Activated T-helper 1 cell treated with Interleukin-2 at 50 U/mL for 16 hours (primary cell): ENCODE results near the gene TAS1R3.
"Not testable (repeated sequence)": the region's sequence is repeated elsewhere in the genome, so short reads cannot be mapped to it uniquely, and the experiment has no call there.

Source experiments
- DNase-seq: peaks from one replicate; pipeline ENCODE4 v3.0.0-alpha.2; 2020; ENCODE audit warnings: low read depth

TAS1R3 gene

GRCh38 chr1:1309251-1310108 is 21.6 kb upstream of the TAS1R3 start:
- no peak for DNase-seq

DNA sequence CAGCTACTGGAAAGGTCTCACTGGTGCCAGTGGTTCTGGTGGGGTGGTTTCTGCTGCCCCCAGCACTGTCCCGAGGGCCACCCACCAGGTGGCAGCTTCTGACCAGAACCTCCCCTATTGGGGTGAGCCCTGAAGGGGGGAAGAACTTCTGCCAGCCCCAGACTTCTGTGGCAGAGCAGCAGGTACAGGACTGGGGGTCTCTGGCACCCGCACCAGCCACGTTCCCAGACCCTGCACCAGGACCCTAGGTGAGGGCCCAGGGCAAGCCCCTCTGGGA is 21.0 kb upstream of the TAS1R3 start:
- no peak for DNase-seq

DNA sequence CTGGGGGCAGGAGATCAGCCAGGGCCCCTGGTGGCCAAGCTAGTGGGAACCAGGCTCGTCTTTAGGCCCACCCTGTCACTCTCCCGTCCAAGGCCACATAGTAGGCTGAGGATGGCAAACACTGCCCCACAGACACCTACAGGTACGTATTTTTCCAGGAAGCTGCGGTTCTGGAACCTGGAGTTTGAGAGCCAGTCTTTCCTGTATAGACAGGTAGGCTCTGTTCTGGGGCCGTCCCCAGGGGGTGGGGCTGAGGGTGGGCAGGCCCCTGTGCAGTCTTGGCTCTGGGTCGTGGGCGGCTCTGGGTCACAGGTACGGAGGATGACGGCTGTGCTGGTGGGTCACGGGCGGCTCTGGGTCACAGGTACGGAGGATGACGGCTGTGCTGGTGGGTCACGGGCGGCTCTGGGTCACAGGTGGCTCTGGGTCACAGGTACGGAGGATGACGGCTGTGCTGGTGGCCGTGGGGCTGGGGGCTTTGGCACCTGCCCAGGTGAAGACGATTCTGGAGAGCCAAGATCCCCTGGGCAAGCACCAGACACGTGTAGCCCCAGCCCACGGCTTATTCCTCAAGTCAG is 20.5 kb upstream of the TAS1R3 start:
- no peak for DNase-seq

GRCh38 chr1:1311107-1312104 is 19.7 kb upstream of the TAS1R3 start:
- no peak for DNase-seq

GRCh38 chr1:1312450-1313314 is 18.4 kb upstream of the TAS1R3 start:
- DNase-seq, result no peak

DNA sequence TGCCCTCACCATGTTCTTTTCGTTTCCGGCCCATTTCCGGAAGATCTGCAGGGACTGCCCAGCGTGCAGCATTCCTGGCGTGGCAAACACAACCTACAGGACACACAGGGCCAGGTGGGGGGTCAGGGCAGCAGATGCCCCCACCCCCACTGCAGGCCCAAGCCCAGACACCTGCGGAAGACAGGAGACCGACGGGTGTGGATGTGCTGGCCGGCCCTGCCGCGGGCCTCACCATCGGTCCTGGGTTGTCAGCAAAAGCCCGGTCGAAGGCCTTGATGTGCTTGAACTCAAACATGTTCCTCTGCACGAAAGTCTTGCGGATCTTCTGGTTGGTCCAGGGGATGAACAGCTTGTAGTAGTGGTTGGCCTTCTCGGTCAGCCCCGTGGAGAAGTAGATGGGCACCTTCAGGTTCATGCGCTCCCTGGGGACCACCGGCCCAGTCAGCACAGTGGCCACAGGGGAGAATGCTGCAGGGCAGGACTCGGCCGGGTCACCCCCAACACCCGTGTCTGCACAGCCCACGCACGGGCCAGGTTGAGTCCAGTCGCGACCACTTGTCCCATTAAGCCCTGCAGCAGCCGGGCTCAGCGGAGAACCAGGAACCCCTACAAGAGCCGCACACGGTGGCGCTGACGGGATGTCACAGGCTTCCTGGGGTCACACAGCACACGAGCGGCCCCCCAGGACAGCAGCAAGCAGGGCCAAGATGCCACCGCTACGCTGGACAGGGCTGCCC is 17.4 kb upstream of the TAS1R3 start:
- DNase-seq, result no peak

DNA sequence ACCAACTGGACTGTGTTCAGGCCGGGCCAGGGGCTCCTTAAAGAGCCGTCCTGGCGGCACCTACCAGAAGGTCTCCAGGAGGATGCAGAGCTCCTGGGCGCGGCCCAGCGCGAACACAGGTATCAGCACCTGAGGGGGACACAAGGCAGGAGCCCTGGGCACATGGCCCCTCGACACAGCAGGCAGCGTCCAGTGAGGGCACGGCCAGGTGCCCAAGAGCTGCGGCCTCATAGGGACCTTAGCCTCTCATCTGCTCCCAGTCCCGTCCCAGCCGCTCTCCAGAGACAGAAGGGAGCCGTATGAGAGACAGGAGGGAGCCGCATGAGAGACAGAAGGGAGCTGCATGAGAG is 16.9 kb upstream of the TAS1R3 start:
- DNase-seq, result no peak

- DNase-seq, result no peak
Measured at GRCh38 chr1:1314678-1315335, 16.3 kb upstream of the TAS1R3 start.

DNA sequence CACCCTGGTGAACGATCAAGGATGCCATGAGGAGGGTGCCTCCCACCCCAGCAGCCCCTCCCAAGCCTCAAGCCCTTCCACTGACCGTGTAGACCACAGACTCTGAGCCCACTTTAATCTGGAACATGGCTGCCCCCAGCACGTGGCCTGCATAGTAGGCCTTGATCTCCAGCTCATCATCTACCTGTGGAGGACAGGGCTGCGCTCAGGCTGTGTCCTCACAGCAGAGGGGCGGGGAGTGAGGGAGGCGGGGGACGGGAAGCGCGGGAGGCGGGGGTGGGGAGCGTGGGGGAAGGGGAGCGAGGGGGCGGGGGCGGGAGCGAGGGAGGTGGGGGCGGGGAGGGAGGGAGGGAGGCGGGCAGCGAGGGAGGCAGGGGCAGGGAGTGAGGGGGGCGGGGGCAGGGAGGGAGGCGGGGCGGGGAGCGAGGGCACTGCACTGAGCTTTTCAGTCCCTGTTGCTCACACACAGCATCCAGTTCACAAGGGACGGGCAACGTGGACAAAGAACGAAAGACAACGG is 15.6 kb upstream of the TAS1R3 start:
- no peak for DNase-seq

GRCh38 chr1:1316199-1316598 is 14.9 kb upstream of the TAS1R3 start:
- DNase-seq, result not testable (repeated sequence)

GRCh38 chr1:1317420-1317819 is 13.7 kb upstream of the TAS1R3 start:
- DNase-seq, result no peak

DNA sequence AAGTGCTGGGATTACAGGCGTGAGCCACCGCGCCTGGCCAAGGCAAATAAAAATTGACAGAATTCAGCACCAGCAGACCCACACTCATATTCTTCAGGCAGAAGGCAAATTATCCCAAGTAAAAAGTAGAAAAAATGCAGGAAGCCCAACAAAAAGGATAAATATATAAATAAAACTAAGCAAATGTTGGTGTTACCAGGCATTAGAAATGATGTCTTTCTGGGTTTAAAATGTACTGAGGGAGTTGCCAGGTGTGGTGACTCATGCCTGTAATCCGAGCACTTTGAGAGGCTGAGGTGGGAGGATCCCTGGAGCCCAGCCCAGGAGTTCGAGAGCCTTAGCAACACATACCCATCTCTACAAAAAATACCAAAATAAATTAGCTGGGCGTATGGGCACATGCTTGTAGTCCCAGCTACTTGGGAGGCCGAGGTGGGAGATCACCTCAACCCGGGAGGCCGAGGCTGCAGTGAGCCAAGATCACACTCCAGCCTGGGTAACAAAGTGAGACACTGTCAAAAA is 12.9 kb upstream of the TAS1R3 start:
- DNase-seq, result no peak

GRCh38 chr1:1318777-1319645 is 12.1 kb upstream of the TAS1R3 start:
- DNase-seq, result no peak

DNA sequence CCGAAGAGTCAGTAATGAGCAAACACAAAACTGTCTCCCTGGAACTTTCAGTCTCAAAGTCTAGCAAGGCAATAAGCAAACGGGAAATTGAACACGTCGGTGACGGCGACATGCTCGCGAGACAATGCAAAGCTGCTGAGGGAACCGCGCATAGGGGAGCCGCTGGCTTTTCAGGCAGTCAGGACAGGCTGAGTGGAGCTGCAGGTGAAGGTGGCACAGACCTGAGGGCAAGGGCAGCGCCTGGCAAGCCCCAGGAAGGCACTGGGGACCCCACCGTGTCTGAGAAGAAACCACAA is 11.5 kb upstream of the TAS1R3 start:
- no peak for DNase-seq

GRCh38 chr1:1320666-1321448 is 10.2 kb upstream of the TAS1R3 start:
- no peak for DNase-seq

GRCh38 chr1:1321477-1321876 is 9.6 kb upstream of the TAS1R3 start:
- DNase-seq, result no peak

DNA sequence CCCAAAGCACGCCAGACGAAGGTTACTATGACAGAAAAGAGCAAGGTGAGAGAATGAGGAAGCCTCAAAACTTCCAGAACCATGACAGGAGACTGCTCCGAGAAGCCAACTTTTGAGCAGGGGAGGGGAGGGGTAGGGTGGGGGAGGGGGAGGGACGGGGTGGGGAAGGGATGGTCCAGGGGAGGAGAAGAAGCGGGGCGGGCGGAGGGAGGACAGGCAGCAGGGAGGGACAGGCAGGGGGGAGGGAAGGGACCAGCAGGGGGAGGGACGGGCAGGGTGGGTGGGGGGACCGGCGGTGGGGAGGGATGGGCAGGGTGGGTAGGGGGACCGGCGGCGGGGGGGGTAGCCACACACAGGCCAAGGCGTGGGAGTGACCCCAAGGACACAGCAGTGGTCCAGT is 8.7 kb upstream of the TAS1R3 start:
- DNase-seq, result no peak

DNA sequence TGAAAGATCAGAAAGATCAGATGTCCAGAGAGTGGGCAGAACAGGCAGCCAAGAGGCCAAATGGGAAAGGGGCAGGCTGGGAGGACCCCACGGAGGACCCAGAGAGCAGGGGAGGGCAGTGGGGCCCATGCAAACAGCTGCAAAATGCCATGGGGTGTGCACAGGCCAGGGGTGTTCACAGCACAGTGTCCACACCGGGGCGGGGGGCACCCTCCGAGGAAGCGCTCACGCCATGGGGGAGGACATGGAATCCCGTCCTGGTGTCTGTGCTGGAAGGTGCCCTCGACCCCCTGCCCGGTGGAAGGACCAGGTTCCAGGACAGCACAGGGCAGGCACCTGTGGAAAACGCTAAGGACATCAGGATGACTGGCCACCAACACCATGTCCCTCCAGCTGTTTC is 8.1 kb upstream of the TAS1R3 start:
- no peak for DNase-seq

GRCh38 chr1:1324084-1324523 is 7.0 kb upstream of the TAS1R3 start:
- no peak for DNase-seq
